Left ventricle myocardium inferior (tissue), 1 donor: ENCODE measurements around the gene SHTN1. TPM values are rescaled to one million over a fixed set of nuclear protein-coding genes. Genes with fewer than 3 reads are reported as not detected.

ENCODE experiments used
- DNase-seq: peaks from one replicate; pipeline ENCODE4 v3.0.0-alpha.2; 2020
- H3K27ac ChIP-seq: fragments of 200-600 bp; replicated peaks from 2 replicates; pipeline ENCODE4 v1.8.0; 2021
- H3K27me3 ChIP-seq: fragments of 200-600 bp; 2 replicates; pipeline ENCODE4 v1.8.0; 2021; ENCODE audit warnings: low read depth
- H3K36me3 ChIP-seq: fragments of 200-600 bp; 2 replicates; pipeline ENCODE4 v1.8.0; 2021
- H3K4me1 ChIP-seq: fragments of 200-600 bp; 2 replicates; pipeline ENCODE4 v1.8.0; 2021
- H3K4me3 ChIP-seq: fragments of 200-600 bp; 2 replicates; pipeline ENCODE4 v1.8.0; 2021; ENCODE audit warnings: mild to moderate bottlenecking, moderate library complexity
- H3K9me3 ChIP-seq: fragments of 200-600 bp; replicated peaks from 2 replicates; pipeline ENCODE4 v1.8.0; 2021
- intact Hi-C: fragments of 100-400 bp; cut with micrococcal nuclease; formaldehyde crosslinking; loops from one replicate; pipeline ENCODE4 v1.11.0; 2022
- total RNA-seq: library from RNA; stranded (reverse); fragmentation: NEBNext Ultra II Directional; extraction: Animal tissue kit (Norgen Biotek cat#: 25700); gene quantifications from one replicate; pipeline ENCODE4 v1.2.1, GENCODE V29; 2021
- TF ChIP-seq, protein P1 (sequence below): fragments of 200-600 bp; IDR thresholded peaks from 2 replicates; pipeline ENCODE4 v1.8.0; 2021; ENCODE audit warnings: antibody characterized with exemption, mild to moderate bottlenecking, borderline replicate concordance
- donor health status: DM: no; HTN: yes; CAD: no; lungs with severe emphysema.

SHTN1 gene
- total RNA-seq, 1 donor from 2014 or later: 2.0 TPM

DNA sequence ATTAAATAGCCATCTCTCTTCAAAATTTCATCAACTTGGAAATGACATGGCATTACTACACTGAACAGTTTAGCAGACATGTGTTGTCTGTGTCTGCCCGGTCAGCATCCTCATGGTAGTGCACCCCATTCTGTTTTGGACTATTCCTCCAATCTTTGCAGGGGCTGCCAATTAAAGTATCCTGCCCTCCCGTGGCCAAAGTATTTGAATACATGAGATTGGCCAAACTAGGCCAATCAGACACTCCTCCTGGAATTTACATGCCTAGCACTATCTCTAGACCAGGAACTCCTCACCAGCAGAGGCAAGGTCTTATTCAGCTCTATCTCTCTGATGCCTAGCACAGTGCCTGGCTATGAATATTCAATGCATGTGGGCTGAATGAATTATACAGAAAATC, 4.4 kb downstream of the SHTN1 start:
- TF ChIP-seq, protein P1, sequence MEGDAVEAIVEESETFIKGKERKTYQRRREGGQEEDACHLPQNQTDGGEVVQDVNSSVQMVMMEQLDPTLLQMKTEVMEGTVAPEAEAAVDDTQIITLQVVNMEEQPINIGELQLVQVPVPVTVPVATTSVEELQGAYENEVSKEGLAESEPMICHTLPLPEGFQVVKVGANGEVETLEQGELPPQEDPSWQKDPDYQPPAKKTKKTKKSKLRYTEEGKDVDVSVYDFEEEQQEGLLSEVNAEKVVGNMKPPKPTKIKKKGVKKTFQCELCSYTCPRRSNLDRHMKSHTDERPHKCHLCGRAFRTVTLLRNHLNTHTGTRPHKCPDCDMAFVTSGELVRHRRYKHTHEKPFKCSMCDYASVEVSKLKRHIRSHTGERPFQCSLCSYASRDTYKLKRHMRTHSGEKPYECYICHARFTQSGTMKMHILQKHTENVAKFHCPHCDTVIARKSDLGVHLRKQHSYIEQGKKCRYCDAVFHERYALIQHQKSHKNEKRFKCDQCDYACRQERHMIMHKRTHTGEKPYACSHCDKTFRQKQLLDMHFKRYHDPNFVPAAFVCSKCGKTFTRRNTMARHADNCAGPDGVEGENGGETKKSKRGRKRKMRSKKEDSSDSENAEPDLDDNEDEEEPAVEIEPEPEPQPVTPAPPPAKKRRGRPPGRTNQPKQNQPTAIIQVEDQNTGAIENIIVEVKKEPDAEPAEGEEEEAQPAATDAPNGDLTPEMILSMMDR: no peak
- Histone ChIP-seq H3K36me3 (no peaks in the 10 kb centered on the region), H3K27ac (no peak overlapping the region), H3K9me3 (no peaks in the 10 kb centered on the region), H3K27me3 (peaks cover 13% of the 10 kb centered on the region), H3K4me3 (no peak overlapping the region), H3K4me1 (peaks cover 16% of the 10 kb centered on the region)
- intact Hi-C loops: no loop called here
- no peak for DNase-seq

DNA sequence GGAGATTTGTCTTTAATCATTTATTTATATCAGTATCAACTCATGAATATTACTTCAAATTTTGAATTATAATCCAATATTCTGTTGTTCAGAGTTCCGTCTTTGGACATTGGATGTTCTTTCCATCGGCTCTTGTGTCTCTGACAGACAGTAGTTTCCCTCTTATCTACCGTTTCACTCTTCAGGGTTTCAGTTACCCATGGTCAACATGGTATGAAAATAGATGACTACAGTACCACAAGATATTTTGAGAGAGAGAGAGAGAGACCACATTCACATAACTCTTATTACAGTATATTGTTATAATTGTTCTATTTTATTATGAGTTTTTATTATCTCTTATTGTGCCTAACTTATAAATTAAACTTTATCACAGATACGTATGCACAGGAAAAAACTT, 6.8 kb downstream of the SHTN1 start:
- Histone ChIP-seq H3K27me3 (no peaks in the 10 kb centered on the region), H3K4me3 (no peak overlapping the region), H3K9me3 (no peaks in the 10 kb centered on the region), H3K27ac (no peak overlapping the region), H3K36me3 (no peaks in the 10 kb centered on the region), H3K4me1 (no peaks in the 10 kb centered on the region)
- DNase-seq: no peak
- TF ChIP-seq, protein P1: no peak
- intact Hi-C loops: no loop called here

DNA sequence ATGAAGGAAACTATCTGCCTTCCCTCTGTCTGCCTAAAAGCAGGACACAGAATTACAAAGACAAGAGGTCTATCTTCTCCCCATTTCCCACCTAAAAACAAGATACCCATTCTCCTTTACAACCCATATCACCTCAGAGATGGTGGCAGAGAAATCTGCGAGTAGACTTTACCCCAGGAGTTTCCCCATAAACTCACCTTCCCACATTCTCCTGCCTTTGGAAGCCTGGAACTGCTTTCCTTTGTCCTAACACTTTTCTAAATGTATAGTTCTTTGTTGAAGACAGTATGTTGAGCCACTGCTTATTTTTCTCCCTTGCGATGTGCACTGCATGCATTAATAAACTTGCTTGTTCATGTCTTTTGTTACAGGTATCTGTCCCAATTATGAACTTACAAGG, 8.0 kb downstream of the SHTN1 start:
- H3K27ac ChIP-seq: no peak overlapping the region
- no peaks in the 10 kb centered on the region for H3K9me3 ChIP-seq
- no peaks in the 10 kb centered on the region for H3K36me3 ChIP-seq
- no peak overlapping the region for H3K4me3 ChIP-seq
- H3K4me1 ChIP-seq: no peaks in the 10 kb centered on the region
- DNase-seq: no peak
- intact Hi-C loops: no loop called here
- H3K27me3 ChIP-seq: no peaks in the 10 kb centered on the region
- TF ChIP-seq, protein P1: no peak

DNA sequence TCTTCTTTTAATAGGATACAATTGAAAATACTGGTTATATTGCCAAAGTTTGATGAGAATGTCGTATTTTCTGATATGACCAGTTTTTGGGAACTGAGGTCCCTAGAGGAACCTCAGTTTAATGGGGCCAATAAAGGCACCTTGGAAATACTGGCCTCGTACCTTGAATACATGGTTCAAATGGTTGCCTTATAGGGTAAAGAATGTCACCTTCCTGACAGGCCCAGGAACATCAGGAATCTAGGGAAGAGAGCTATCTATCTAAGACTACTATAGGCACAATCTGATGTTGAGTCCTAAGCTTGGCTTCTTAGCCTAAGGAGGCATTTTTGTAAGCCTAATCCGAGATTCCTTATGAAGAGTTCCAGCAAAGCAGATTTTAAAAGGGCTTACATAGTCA, 9.3 kb downstream of the SHTN1 start:
- Histone ChIP-seq H3K36me3 (no peaks in the 10 kb centered on the region), H3K9me3 (no peaks in the 10 kb centered on the region), H3K4me1 (no peaks in the 10 kb centered on the region), H3K4me3 (no peak overlapping the region), H3K27ac (no peak overlapping the region), H3K27me3 (no peaks in the 10 kb centered on the region)
- intact Hi-C loops: no loop called here
- TF ChIP-seq, protein P1: no peak
- DNase-seq: no peak

DNA sequence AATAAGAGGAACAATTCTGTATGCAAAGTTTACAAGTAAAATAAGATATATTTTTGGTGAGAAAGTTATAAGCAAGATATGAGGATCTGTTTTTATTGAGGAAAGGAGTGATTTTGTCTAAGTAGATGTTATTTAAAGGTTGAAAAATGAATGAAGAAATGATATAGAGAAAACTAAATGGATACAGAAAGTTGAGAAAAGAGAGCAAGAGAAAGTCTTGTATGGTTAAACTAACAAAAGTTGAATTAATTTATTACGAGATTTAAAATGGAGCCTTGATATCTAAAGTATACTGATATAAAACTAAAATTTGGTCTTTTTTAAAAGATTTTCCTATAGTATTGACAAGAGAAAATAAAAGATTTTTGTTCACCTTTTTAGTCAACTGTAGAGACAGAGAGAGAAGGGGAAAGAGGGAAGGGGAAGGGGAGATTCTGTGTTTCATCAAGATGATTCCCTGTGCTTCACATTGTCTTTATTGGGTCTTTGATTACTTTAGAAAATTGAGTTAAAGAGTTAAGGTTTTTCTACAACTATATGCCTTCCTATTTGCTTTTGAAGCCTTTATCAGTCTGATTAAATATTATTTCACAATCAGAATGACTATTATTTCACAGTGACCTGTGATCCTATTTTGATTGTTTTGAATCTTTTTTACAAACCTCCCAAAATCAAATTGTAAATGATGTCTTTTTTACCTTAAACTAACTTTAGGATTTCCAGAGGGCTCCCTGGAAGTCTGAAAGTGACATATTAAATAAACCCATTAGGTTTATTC, 10.7 kb downstream of the SHTN1 start:
- Histone ChIP-seq H3K36me3 (no peaks in the 10 kb centered on the region), H3K4me1 (no peaks in the 10 kb centered on the region), H3K27ac (no peak overlapping the region), H3K27me3 (no peaks in the 10 kb centered on the region), H3K9me3 (no peaks in the 10 kb centered on the region), H3K4me3 (no peak overlapping the region)
- TF ChIP-seq, protein P1: no peak
- DNase-seq: no peak
- intact Hi-C loops: no loop called here
